ENCODE measurements around the gene SMARCA4.

The SMARCA4 gene

GRCh38 chr19:11005521-11005920, 44.7 kb downstream of the SMARCA4 start:
- no peak overlapping the region for H3K4me3 ChIP-seq (ENCODE audit: low read length)
- no peak for DNase-seq (ENCODE audit: low read depth)
- no peak for TF ChIP-seq CTCF (conservative IDR thresholded peaks at IDR 0.05; ENCODE audit: low read depth, low read length)

- no peak for DNase-seq (ENCODE audit: low read depth)
- no peak overlapping the region for H3K4me3 ChIP-seq (ENCODE audit: low read length)
- TF ChIP-seq CTCF (conservative IDR thresholded peaks at IDR 0.05; ENCODE audit: low read depth, low read length): no peak
Observed at GRCh38 chr19:11007385-11007784, 46.6 kb downstream of the SMARCA4 start.

- DNase-seq (ENCODE audit: low read depth): no peak
- no peak overlapping the region for H3K4me3 ChIP-seq (ENCODE audit: low read length)
- TF ChIP-seq CTCF (conservative IDR thresholded peaks at IDR 0.05; ENCODE audit: low read depth, low read length): no peak
Observed at GRCh38 chr19:11007962-11008532, 47.2 kb downstream of the SMARCA4 start.

- no peak overlapping the region for H3K4me3 ChIP-seq (ENCODE audit: low read length)
- TF ChIP-seq CTCF (conservative IDR thresholded peaks at IDR 0.05; ENCODE audit: low read depth, low read length): no peak
- no peak for DNase-seq (ENCODE audit: low read depth)
Observed at GRCh38 chr19:11010041-11010440, 49.2 kb downstream of the SMARCA4 start.

GRCh38 chr19:11012507-11012906, 51.7 kb downstream of the SMARCA4 start:
- no peak for TF ChIP-seq CTCF (conservative IDR thresholded peaks at IDR 0.05; ENCODE audit: low read depth, low read length)
- H3K4me3 ChIP-seq (ENCODE audit: low read length): no peak overlapping the region
- DNase-seq (ENCODE audit: low read depth): no peak

- DNase-seq (ENCODE audit: low read depth): no peak
- no peak overlapping the region for H3K4me3 ChIP-seq (ENCODE audit: low read length)
- no peak for TF ChIP-seq CTCF (conservative IDR thresholded peaks at IDR 0.05; ENCODE audit: low read depth, low read length)
Observed at GRCh38 chr19:11013771-11014170, 52.9 kb downstream of the SMARCA4 start.

GRCh38 chr19:11014403-11014911, 53.6 kb downstream of the SMARCA4 start:
- no peak for DNase-seq (ENCODE audit: low read depth)
- peak; percentile 25 for TF ChIP-seq CTCF (conservative IDR thresholded peaks at IDR 0.05; ENCODE audit: low read depth, low read length)
- H3K4me3 ChIP-seq (ENCODE audit: low read length): no peak overlapping the region

Data from retinal pigment epithelial cell (primary cell).